ENCODE results near the gene DFFB. TPM values are rescaled to one million over a fixed set of nuclear protein-coding genes. Genes with fewer than 3 reads are reported as not detected.

Gene DFFB
- total and polyA plus RNA-seq, 9 of the 15 experiments (the other 6 are each of a cell fraction or from before 2014, with no cell fraction given): 2.3 to 15.8 (median 11.5) TPM

DNA sequence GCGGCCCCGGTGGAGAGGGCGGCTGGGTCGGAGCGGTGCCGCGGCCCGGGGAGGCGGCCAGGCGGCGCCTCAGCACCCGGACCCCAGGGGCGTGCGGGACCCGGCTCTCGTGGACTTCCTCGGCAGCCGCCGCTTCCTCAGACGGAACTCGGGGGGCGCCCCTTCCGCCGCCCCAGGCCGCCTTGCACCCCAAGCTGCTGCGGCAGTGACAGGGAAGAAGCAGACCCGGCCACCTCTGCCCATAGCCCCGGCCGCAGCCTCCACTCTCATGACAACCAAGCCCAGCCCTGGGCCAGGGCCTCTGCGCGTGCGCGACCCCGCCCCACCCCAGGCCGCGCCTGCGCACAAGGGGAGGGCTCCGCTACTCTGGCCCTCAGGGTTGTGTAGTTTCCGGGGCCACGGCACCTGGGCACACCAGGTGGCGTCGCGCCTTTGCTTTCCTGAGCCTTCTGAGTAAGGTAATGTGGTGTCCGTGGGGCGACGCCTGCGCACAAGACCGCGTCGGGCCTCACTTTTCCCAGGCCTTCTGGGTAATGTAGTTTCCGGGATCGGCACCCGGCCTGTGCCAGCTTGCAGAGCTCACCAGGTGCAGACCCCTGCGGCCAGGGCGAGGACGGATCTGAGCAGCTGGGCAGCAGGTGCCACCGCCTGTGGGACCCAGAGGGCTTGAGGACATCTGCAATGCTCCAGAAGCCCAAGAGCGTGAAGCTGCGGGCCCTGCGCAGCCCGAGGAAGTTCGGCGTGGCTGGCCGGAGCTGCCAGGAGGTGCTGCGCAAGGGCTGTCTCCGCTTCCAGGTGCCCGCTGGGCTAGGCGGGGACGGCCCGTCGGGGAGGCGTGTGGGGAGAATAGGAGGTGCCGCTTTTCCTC, at the start of gene DFFB, which contains the start of gene CEP104 (continued):
- TF ChIP-seq MAFG (tag; conservative IDR thresholded peaks at IDR 0.05) (no peak), L3MBTL2 (IDR thresholded peaks at IDR 0.05) (peak; percentile 98), PCBP2 (IDR thresholded peaks at IDR 0.05; ENCODE audit: low read depth, low read length, poor library complexity, severe bottlenecking) (no peak), SLC30A9 (CRISPR knock-in tag; IDR thresholded peaks at IDR 0.05) (no peak), SREBF1 (IDR thresholded peaks at IDR 0.05; ENCODE audit: borderline replicate concordance, low read depth, low read length) (peak; percentile 43; the same call in 1 of the 2 replicates), MTA3 (IDR thresholded peaks at IDR 0.05; ENCODE audit: borderline replicate concordance) (0 out of 2 replicates have a peak, but pooled peaks have one; percentile 24), MTA1 (IDR thresholded peaks at IDR 0.05; ENCODE audit: borderline replicate concordance) (peak; percentile 90), SMARCA4 (IDR thresholded peaks at IDR 0.05) (no peak), NR2C2 (CRISPR knock-in tag; IDR thresholded peaks at IDR 0.05) (peak; percentile 77; the same call in 1 of the 2 replicates), NR2C2 (tag; IDR thresholded peaks at IDR 0.05) (peak; percentile 79), POLR2AphosphoS2 (IDR thresholded peaks at IDR 0.05; ENCODE audit: low read length) (no peak), BCL6 (CRISPR knock-in tag; IDR thresholded peaks at IDR 0.05) (no peak), POLR2H (tag; IDR thresholded peaks at IDR 0.05; ENCODE audit: low read depth) (no peak), KDM1A (IDR thresholded peaks at IDR 0.05) (no peak), HOXB6 (CRISPR knock-in tag; IDR thresholded peaks at IDR 0.05; ENCODE audit: borderline replicate concordance) (no peak), ZKSCAN3 (CRISPR knock-in tag; IDR thresholded peaks at IDR 0.05) (no peak), ZNF696 (CRISPR knock-in tag; conservative IDR thresholded peaks at IDR 0.05) (no peak), ZNF277 (CRISPR knock-in tag; IDR thresholded peaks at IDR 0.05; ENCODE audit: borderline replicate concordance) (no peak), BRD4 (IDR thresholded peaks at IDR 0.05) (no peak), MYC (IDR thresholded peaks at IDR 0.05; ENCODE audit: low read depth, low read length) (peak; percentile 83), MYC (CRISPR knock-in tag; IDR thresholded peaks at IDR 0.05; ENCODE audit: borderline replicate concordance, low read depth) (peak; percentile 66; the same call in 1 of the 2 replicates), ZKSCAN1 (IDR thresholded peaks at IDR 0.05; ENCODE audit: low read depth, low read length) (no peak), ATF7 (IDR thresholded peaks at IDR 0.05) (peak; percentile 89), JUNB (CRISPR knock-in tag; conservative IDR thresholded peaks at IDR 0.05) (no peak; the same call in 1 of the 2 replicates)
- TF ChIP-seq, protein P1, sequence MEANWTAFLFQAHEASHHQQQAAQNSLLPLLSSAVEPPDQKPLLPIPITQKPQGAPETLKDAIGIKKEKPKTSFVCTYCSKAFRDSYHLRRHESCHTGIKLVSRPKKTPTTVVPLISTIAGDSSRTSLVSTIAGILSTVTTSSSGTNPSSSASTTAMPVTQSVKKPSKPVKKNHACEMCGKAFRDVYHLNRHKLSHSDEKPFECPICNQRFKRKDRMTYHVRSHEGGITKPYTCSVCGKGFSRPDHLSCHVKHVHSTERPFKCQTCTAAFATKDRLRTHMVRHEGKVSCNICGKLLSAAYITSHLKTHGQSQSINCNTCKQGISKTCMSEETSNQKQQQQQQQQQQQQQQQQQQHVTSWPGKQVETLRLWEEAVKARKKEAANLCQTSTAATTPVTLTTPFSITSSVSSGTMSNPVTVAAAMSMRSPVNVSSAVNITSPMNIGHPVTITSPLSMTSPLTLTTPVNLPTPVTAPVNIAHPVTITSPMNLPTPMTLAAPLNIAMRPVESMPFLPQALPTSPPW (CRISPR knock-in tag; IDR thresholded peaks at IDR 0.05): peak; percentile 28; the same call in 1 of the 2 replicates
- TF ChIP-seq, protein P2, sequence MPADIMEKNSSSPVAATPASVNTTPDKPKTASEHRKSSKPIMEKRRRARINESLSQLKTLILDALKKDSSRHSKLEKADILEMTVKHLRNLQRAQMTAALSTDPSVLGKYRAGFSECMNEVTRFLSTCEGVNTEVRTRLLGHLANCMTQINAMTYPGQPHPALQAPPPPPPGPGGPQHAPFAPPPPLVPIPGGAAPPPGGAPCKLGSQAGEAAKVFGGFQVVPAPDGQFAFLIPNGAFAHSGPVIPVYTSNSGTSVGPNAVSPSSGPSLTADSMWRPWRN (IDR thresholded peaks at IDR 0.05; ENCODE audit: low read depth): no peak
- TF ChIP-seq, protein P3, sequence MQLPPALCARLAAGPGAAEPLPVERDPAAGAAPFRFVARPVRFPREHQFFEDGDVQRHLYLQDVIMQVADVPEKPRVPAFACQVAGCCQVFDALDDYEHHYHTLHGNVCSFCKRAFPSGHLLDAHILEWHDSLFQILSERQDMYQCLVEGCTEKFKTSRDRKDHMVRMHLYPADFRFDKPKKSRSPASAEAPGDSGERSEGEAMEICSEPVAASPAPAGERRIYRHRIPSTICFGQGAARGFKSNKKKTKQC (CRISPR knock-in tag; IDR thresholded peaks at IDR 0.05): peak; percentile 60; the same call in 1 of the 2 replicates

Measured in K562 (cell line).